ENCODE measurements around the gene RASD1.
"Not testable (repeated sequence)": the region's sequence is repeated elsewhere in the genome, so short reads cannot be mapped to it uniquely, and the experiment has no call there.

The RASD1 gene

GRCh38 chr17:17497065-17497844, 1.1 kb upstream of the RASD1 start:
- DNase-seq (ENCODE audit: low read depth in 2 of 2) = no peak

GRCh38 chr17:17495536-17496188, 533 bp downstream of the RASD1 start:
- no peak for DNase-seq (ENCODE audit: low read depth in 2 of 2)

DNA sequence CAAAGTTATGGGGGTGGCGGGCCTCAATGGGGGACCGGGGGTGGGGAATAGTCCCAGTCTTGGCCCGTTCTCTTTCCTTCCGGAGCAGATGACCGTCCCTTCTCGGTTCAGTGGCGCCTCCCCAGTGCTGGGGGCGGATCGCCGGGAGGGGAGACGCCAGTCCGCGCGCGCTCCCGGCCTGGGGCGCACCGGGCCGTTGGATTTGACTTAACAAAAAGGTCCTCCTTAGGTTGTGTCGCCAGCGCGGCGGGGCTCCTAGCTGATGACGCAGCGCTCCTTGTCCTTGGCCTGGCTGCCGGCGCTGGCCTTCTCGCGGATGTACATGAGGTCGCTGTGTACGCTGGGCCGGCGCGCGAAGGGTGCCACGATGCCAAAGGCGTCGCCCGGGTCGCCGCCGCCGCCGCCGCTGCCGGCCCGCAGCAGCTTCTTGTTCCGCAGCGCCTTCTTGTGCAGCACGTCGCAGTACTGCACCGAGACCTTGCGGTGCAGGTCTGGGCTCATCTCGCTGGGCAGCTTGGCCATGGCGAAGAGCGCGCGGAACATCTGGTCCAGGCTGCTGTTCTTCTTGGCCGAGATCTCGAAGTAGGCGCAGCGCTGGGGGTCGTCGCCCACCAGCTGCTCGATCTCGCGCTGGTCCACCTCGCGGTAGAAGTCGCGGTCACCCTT, 1.2 kb downstream of the RASD1 start:
- no peak for DNase-seq (ENCODE audit: low read depth in 2 of 2)

GRCh38 chr17:17494499-17494869, 1.7 kb downstream of the RASD1 start:
- DNase-seq (ENCODE audit: low read depth in 2 of 2) = no peak

DNA sequence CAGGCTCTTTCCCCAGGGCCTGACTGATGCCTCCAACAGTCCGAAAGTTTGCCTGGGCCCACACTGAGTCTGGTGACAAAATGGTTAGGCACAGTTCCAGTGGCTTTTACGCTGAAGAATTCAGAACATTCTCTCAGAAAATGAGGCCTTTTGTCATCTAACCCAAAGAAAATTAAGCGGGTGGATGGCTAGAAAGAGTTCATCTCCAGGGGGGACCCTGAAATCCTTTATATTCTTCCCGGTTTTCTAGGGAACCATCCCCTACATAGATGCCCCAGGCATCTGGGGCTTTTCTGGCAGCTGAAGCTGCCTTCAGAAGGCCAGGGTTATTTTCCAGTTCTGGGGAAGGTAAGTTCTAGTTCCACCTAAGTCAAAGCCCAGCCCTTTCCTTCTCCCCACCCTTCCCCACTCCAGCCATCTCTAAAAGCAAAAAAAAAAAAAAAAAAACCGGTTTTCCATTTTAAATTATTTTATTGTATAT, 2.2 kb downstream of the RASD1 start:
- DNase-seq (ENCODE audit: low read depth in 2 of 2) = no peak

GRCh38 chr17:17493249-17493985, 2.8 kb downstream of the RASD1 start:
- no peak for DNase-seq (ENCODE audit: low read depth in 2 of 2)

GRCh38 chr17:17492571-17492970, 3.6 kb downstream of the RASD1 start:
- DNase-seq (ENCODE audit: low read depth in 2 of 2) = no peak

DNA sequence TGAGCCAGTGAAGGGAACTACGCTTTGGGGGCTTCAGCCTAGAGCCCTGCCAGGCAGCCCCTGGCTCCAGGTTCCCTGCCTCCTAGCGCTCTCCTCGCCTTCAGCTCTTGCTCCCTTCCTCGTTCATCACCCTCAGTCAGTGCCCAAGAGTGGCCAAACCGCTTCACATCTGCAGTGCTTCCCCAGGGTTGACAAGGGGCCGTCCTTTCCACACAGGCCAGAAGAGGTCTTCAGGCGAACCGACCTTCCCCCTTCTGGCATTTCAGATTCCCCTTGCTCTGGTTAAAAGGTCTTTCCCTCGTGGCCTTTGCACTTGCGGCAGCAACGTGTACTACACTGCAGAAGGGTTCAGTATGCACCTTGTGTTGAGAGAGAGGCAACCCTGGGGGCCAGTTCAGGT, 4.1 kb downstream of the RASD1 start:
- no peak for DNase-seq (ENCODE audit: low read depth in 2 of 2)

GRCh38 chr17:17491546-17491988, 4.6 kb downstream of the RASD1 start:
- no peak for DNase-seq (ENCODE audit: low read depth in 2 of 2)

GRCh38 chr17:17491031-17491471, 5.1 kb downstream of the RASD1 start:
- DNase-seq (ENCODE audit: low read depth in 2 of 2) = no peak

GRCh38 chr17:17487998-17488397, 8.2 kb downstream of the RASD1 start:
- DNase-seq (ENCODE audit: low read depth in 2 of 2) = no peak

GRCh38 chr17:17486416-17486815, 9.8 kb downstream of the RASD1 start:
- not testable (repeated sequence) for DNase-seq (ENCODE audit: low read depth in 2 of 2)

- DNase-seq (ENCODE audit: low read depth in 2 of 2) = no peak
Measured at GRCh38 chr17:17485420-17485819, 10.8 kb downstream of the RASD1 start.

DNA sequence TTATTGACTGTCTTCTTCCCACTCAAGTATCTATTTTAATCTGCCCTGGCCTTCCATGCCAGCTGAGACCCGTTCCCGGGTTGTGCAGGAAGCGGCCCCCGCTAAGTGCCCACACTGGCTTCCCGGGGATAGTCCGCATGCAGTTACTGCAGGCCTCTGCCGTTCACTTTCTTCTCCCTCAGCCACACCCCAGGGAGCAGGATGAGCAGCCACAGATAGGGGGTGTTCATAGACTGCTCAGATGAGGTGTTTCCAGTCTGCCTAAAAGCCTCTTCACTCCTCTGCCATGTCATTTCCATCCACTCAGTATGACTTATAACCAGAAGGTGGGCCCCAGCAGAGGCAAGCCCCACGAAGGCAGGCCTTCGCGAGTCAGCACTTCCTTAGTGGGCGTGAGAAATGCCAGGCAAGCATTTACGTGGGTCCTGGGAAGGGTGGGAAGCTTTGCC, 11.7 kb downstream of the RASD1 start:
- no peak for DNase-seq (ENCODE audit: low read depth in 2 of 2)

- no peak for DNase-seq (ENCODE audit: low read depth in 2 of 2)
Measured at GRCh38 chr17:17481860-17482259, 14.3 kb downstream of the RASD1 start.

GRCh38 chr17:17480593-17481148, 15.5 kb downstream of the RASD1 start:
- no peak for DNase-seq (ENCODE audit: low read depth in 2 of 2)

DNA sequence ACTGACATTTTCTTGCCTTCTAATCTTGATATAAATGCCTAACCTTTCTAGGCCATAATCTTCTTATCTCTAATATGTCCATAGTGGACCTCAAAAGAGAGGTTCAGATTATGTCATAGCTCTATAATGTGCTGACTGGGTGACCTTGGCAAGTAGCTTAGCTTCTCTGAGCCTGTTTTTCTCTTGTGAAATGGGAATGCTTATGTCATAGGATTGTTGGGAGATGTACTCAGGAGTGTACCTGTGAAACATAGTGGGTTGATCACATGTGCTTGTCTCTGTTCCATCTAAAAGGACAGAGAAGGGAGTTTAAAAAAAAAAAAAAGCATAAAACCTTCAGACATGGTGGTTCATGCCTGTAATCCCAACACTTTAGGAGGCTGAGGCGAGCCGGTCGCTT, 17.0 kb downstream of the RASD1 start:
- no peak for DNase-seq (ENCODE audit: low read depth in 2 of 2)

DNA sequence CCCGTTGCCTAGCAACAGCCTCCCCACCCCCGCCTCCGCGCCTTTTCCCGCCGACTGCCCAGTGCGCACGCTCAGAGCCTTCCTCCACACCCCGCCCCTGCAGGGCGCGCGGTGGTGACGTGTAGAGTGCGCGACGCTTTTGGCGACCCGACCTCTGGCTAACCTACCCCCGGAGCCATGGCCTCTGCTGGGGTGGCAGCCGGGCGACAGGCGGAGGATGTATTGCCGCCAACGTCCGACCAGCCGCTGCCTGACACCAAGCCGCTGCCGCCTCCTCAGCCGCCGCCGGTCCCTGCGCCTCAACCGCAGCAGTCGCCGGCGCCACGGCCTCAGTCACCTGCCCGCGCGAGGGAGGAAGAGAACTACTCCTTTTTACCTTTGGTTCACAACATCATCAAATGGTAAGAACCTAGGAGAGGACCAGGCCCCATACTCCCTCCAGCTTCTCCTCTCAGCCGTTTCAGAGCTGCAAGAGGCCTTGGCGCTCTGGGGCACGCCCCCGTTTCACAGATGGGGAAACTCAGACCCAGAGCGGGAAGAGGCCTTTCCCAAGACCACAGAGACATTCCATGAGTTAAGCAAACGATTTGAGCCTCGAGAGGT, 19.2 kb downstream of the RASD1 start, which contains the start of gene MED9:
MED9 (plus strand) TSS at position 136 of the 603 bp plus-strand sequence; CDS start at position 178, 42 bp downstream.
- peak; percentile 89 to 91 for DNase-seq (ENCODE audit: low read depth in 2 of 2)

GRCh38 chr17:17474341-17474740, 21.9 kb downstream of the RASD1 start:
- no peak for DNase-seq (ENCODE audit: low read depth in 2 of 2)

DNA sequence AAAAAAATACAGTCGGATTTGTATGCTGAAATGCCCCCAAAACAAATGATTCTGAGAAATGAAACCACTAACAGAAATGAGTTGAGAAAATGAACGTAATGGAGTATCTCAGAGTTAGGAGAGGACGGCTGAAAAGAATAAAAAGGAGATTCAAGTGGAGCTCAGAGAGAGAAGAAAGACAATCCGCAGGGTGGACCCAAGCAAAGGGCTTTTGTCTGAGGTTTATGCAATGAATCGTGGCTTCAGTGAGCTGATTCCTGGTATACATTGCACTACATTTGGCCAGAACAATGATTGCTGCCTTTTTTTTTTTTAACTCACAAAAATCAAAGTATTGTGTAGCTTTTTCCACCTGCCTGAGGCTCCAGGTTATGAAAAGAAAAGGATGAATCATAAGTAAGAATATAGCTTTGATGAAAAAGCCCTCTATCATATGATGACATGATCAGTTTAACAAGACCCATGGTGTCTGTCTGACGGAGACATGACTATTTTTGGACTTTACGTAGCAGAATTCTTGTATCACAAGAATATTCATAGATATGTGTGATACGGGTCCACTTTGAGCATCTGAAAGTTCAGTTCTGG, 23.8 kb downstream of the RASD1 start:
- no peak for DNase-seq (ENCODE audit: low read depth in 2 of 2)

DNA sequence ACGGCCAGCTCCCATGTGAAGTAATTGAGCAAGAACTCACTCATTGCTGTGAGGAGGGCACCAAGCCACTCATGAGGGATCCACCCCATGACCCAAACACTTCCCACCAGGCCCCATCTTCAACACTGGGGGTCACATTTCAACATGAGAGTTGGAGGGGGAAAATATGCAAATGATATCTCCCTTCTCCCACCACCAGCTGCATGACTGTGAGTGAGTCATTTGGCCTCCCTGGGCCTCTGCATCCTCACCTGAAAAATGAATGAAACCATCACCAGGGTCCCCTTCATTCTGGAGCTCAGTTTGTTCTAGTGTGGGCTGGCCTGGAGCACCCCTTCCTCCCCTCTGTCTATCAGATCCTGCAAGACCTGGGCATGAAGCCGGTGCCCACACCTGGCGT, 26.2 kb downstream of the RASD1 start:
- no peak for DNase-seq (ENCODE audit: low read depth in 2 of 2)
